HG02623 (cell line): ENCODE measurements around the gene FOXA3.

Source experiments
- ATAC-seq: cut with Tn5 transposase; IDR thresholded peaks from one replicate; pipeline ENCODE4 v1.9.1; 2021; ENCODE audit warnings: moderate library complexity; ENCODE audit not compliant: unreplicated experiment

The FOXA3 gene

DNA sequence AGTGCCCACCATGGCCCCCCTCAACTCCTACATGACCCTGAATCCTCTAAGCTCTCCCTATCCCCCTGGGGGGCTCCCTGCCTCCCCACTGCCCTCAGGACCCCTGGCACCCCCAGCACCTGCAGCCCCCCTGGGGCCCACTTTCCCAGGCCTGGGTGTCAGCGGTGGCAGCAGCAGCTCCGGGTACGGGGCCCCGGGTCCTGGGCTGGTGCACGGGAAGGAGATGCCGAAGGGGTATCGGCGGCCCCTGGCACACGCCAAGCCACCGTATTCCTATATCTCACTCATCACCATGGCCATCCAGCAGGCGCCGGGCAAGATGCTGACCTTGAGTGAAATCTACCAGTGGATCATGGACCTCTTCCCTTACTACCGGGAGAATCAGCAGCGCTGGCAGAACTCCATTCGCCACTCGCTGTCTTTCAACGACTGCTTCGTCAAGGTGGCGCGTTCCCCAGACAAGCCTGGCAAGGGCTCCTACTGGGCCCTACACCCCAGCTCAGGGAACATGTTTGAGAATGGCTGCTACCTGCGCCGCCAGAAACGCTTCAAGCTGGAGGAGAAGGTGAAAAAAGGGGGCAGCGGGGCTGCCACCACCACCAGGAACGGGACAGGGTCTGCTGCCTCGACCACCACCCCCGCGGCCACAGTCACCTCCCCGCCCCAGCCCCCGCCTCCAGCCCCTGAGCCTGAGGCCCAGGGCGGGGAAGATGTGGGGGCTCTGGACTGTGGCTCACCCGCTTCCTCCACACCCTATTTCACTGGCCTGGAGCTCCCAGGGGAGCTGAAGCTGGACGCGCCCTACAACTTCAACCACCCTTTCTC, 8.2 kb downstream of the FOXA3 start:
- no peak for ATAC-seq

DNA sequence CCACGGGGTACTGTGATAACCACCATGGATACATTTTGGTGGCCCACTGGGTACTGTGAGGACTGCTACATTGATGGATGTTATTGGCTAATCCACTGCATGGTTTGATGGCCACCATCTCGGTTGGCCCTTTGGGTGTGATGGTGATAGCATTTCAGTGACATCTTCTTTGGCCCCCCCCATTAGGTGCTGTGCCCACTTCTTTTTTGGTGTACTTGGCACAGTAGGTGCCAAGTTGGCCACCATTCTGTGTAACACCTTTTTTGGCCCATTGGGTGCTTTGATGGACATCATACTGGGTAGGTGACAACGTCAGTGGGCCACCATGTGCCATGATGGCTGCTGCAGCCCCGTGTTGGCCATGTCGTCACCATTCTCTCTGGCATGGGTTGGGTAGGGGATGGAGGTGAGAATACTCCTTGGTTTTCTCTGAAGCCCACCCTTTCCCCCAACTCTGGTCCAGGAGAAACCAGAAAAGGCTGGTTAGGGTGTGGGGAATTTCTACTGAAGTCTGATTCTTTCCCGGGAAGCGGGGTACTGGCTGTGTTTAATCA, 9.2 kb downstream of the FOXA3 start:
- no peak for ATAC-seq

DNA sequence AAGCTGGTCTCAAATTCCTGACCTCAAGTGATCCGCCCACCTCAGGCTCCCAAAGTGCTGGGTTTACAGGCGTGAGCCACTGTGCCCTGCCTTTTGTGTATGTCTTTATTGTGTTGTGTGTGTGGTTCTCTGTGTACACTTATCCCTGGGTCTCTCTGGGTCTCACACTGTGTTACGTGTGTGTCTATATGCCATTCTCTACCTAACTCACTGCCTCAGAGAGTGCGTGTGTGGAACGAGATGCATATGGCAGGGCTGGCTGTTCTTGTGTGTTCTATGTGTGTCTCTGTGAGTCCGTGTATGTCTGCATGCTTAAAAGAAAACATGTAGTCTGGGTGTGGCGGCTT, 10.5 kb downstream of the FOXA3 start:
- ATAC-seq: no peak

DNA sequence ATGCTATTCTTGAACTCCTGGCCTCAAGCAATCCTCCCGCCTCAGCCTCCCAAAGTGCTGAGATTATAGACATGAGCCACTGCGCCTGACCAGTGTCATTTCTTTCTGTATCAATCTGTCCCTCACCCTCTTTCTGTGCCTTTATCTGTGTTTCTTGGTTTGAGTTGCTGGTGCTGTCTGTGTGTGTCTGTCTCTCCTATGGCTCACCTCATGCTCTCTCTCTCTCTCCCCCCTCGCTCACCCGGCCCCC, 12.0 kb downstream of the FOXA3 start:
- no peak for ATAC-seq

DNA sequence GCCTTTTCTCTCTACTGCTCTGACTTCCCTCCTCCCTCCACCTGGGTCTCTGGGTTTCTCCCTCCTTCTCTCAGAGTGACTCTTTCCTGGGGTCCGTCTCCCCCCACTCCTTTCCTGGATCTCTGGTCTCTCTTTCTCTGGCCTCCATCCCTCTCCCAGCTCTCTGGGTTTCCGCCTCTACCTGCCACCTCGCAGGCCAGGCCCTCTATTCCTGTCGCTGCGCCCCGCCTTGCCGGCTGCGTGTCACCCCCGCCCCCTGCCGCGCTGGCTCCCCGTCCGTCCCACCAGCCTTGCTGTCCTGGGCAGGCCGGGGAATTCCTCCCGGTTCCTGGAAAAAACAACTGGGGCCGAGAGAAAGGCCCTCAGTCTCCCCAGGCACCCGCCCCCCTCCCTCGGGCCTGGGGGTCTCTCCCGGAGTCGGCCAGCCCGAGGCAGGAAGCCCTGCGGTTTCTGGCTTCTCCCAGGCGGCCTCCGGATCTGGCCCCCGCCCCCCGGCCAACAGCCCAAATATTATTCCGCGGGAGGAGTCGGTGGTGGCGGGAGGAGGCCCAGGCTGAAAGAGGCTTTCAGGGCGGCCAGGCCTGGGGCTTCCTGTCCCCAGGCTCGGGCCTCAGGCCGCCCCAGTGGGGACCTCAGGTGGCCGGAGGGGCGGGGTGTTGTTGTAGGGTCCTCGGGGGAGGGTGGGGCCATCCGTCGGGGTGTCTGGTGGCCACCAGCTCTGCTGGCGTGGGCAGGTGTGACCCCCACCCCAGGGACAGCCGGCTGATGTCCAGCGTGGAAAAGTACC, 12.5 kb downstream of the FOXA3 start:
- ATAC-seq: no peak

DNA sequence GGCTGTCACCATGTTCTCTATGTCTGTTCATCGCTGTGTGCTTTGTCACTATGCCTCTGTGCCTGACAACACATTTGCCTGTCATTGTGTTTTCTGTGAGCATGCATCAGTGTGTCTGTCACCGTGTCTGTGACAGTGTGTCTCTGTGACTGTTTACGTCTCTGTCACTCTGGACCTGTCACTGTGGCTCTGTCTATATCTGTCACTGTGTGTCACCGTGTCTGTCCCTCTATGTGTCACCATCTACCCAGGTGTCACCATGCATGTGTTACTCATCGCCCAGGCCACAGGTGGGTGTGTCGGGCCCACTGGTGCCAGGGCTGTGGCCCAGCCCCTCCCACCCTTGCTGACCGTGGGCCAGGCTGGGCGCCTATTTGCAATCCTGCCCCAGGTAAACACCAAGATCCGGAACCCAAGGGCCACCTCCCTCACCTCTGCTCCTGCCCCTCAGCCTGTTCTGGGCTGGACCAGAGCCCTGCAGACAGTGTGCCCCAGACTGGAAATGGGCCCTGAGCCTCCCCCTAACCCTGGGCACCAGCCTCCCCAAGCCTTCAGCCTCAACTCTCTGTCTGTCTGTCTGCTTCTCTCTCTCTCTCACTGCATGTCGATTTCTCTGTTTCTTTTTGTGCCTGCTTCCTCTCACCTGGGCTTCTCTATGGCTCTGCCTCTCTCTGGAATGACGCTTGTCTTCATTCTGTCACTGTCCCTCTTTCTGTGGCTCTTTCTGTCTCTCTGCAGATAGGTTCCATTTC, 14.1 kb downstream of the FOXA3 start:
- ATAC-seq: no peak

DNA sequence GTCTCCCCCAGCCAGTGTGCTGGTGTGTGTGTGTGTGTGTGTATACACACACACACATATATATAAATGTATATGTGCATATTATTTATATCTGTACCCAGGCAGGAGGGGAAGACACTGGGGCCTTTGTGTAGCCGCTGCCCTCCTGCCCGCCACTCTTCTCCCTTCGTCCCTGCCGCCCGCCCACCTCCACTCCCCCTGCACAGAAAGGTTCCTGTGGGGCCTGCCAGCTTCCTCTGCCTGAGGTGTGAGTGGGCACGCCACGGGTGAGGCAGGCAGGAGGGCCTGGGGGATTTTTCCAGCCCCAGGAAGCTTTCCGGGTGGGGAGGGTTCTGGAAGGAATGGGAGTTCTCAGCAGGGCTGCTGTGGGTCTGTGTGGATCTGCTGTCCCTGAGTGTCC, 14.9 kb downstream of the FOXA3 start:
- no peak for ATAC-seq

DNA sequence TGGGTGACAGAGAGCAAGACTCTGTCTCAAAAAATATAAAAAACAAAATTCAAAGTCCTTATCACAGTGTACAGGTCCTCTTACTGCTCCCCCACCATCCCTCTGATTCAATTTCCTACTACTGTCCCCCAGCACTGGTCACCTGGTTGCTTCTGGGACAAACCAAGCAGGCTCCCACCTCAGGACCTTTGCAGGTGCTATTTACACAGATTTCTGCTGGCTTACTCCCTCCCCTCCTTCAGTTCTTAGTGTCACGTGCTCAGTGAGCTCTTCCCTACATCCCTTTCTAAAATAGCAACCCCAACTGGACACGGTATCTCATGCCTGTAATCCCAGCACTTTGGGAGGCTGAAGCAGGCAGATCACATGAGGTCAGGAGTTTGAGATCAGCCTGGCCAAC, 15.8 kb downstream of the FOXA3 start:
- ATAC-seq: no peak

DNA sequence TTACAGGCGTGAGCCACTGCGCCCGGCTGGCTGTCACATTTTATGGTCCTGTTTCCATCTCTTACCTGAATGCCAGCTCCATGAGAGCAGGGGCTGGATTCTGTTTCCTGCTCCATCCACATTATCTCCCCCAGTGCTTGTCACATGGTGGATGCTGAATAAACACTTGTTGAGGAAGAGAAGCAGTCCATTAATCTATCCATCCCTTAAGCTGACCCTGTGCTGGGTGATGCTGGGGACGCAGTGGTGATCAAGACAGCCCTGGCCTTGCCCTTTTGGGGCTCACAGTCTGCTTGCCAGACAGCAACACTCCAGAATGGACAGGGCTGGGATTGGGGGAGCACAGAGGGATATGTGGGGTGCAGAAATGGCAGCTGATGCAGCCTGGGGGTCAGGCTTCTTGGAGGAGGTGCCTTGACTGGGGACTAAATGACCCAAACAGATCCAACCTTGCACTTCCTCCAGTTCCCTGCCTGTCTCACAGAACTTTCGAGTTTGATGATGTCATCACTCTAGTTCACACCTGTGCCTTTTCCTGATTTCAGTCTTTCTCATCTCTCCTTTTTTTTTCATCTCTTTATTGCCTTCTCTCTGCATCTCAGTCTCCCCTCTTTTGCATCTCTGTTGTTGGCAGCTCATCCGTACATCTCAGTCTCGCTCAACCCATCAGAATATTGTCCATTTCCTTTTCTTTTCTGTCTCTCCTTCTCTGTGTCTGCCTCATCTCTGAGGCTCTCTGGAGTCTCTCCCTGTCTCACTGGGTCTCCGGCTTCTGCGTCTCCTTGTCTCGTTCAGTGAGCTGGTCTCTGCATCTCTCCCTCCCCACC, 17.2 kb downstream of the FOXA3 start:
- no peak for ATAC-seq

DNA sequence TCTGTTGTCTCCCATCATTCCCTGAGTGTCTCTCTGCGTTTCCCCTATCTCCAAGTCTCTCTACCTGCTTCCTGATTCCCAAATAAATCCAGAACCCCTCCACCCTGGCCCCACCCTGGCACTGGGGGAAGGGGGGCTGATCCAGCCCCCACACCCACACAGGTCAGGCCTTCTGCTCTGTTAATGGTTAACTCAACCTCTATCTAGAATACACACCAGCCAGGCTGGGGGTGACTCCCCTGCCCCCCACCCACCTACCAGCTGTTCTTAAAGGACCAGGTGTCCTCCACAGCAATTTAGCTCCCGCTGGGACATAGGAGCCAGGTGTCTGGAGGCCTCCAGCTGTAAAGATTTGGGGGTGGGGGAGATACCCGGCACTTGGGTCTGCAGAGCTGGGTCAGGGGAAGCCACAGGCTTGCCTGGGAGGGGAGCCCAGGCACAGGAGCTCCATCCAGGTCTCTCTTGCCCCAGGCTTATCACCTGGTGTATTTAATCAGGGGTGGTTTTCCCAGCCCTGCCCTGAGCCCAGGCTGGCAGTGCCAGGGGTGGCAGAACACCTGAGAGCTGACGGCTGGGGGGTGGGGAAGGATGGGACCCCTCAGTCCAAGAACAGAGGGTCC, 17.9 kb downstream of the FOXA3 start:
- no peak for ATAC-seq

DNA sequence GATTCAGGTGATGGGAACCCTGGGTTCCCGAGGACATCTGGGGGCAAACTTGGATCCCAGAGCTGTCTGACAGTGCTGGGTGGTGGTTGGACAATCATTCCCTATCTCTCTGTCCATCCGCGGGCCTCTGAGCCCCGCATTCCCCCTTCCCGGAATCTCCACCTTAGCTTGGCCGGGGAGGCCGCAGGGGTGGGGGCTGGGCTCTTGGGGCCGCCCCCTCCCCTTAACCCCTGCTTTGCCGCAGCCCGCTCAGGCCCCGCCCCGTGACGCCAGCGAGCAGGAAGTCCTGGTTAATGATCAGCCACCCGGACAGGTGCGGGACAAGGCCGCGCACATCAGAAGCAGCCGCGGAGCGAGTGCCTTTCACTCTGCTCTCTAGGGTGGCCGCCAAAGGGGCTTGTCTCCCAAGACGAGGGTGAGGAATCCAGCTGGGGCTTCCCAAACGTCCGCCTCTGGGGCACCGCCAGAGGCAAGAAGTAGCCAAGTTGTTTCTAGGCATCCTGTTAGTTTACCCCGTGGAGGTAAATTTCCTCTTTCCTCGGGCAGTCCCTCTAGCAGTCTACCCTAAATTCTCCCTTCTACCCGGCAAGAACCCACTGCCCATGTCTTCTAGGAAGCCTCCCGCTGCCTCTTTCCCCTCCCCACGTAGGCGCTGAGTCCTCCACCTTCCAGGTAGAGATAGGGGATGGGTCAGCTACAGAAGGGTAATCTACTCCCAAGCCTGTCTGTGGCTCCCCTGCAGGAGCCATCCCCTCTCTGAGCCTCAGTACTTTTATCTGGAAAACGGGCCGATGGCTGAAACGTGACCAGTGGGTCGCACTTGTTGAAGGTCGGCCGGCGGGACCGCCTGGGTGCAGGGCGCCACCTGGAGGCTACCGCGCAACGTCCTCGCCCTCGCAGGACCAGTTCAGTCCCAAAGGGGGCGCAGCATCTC, 18.8 kb downstream of the FOXA3 start:
- ATAC-seq: no peak

DNA sequence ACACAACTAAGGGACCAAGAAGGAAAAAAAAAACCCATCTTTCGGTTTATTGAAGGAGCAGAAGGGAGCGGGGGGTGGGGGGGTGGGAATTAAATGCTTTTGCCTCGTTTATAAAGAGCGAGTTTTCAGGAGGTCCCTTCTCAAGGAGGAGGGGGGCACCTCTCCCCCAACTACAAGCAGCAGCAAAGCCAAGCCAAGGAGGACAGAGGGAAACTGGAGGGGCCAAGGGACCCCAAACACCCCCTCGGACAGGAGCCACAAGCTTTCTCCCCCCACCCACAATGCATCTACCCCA, 19.4 kb downstream of the FOXA3 start:
- no peak for ATAC-seq

DNA sequence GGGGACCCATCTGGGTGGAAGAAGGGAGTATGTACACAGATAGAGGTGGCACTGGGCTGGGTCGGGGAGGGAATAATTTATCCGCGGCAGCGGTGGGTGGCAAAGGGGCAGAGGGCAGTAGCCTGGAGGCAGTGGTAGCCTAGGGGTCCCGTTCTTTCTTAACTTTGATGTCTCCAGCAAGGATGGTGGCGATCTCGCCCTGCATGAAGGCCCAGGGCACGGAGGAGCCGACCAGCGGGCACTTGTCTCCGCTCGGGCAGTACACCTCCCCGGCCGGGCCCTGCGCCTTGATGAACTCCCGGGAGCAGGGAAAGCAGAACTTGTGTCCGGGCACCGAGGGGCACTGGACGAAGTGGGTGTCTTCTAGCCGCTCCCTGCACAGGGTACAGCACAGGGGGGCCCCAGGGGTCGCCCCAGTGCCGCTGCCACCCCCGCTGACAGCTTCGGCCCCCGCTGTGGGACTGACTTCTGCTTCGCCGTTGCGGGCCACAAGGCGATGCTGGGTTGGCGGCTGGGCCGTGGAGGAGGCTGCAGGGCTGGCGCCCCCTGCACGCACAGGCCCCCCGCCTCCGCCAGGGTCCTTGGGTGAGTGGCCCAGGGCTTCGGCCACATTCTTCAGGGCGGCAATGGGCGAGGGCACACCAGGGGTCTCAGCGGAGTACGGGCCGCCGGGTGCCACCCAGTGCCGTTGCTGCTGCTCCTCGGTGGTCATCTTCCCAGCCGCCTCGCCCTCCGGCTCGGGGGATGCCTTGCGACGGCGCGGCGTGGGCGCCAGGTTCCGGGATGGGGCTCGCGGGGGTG, 20.0 kb downstream of the FOXA3 start:
- ATAC-seq: no peak

DNA sequence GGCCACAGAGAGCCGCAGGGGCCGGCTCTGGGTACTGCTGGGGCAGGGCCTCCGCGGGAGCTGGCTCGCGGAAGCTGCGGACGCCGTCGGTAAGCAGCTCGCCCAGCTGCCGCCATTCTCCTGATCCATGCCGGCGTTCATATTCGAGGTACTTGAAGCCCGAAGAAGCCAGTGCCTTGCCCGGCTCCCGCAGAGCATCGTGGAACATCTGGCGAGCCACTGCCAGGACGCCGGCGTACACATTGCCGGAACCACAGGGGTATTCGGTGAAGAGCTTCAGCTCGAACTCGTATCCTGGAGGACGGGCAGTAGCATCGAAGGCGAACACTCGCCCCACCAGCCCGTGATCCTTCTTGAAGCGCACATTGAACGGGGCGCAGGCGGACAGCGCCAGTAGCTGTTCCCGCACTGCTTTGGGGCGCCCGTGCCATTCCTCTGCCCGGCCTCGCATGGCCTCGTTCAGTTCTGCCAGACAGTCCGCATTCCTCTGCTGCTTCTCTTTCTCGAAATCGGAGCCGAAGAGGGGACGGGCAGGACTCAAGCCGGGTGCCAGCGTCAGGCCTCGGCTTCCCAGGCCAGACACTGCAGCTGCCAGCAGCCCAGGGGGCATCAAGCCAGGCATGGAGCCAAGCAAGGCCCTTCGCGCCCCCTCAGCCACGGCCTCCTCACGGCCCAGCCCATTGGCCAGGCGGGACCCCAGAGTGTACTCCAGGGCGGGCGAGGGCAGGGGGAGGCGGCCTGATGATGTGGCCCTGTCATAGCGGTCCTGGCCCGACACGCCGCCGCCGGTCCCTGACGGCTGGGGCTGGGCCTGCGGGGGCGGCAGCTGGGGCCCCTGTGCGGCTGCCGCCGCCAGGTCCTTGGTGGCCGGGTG, 20.8 kb downstream of the FOXA3 start:
- ATAC-seq: no peak

DNA sequence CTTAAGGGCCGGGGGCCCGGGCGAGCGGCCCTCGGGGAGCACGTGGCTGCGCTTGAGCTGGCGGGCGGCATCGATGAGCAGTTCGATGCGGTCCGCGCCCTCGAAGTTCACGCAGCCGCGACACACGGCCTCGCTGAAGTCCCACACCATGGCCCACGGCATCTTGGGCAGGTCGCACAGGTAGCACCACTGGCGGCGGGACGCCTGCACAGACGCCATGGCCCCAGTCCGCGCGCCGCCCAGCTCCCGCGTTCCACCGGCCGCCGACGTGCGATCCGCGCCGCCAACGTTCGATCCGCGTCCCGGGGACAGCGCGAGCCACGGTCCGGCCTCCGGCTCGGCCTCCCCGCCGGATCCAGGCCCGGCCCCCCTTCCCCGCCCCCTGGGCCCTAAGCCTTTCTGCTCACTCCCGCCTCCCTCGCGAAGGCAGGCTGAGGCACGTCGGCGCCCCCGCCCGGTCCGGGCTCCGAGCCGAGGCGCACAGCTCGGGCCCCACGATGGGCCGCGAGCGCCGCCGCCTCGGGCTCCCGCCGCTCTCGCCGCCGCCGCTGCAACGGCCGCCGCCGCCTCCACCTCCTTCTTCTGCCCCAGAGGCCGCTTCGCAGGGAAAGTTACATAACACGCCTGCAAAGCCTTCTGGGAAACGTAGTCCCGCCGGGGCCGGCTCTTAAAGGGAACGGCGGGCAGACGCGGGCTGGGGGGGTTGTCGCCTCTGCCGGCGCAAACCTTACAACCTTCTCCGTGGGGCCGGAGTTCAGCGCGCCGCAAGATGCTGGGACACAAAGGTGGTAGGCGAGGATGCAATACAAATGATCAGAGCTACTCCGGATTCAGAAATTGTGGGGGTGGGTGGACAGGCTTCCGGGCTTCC, 21.7 kb downstream of the FOXA3 start, which contains the start of gene IRF2BP1:
Gene IRF2BP1 (minus strand): TSS at position 586 of the 871 bp plus-strand sequence. CDS start 367 bp downstream, at position 219.
- ATAC-seq: peak; percentile 43

DNA sequence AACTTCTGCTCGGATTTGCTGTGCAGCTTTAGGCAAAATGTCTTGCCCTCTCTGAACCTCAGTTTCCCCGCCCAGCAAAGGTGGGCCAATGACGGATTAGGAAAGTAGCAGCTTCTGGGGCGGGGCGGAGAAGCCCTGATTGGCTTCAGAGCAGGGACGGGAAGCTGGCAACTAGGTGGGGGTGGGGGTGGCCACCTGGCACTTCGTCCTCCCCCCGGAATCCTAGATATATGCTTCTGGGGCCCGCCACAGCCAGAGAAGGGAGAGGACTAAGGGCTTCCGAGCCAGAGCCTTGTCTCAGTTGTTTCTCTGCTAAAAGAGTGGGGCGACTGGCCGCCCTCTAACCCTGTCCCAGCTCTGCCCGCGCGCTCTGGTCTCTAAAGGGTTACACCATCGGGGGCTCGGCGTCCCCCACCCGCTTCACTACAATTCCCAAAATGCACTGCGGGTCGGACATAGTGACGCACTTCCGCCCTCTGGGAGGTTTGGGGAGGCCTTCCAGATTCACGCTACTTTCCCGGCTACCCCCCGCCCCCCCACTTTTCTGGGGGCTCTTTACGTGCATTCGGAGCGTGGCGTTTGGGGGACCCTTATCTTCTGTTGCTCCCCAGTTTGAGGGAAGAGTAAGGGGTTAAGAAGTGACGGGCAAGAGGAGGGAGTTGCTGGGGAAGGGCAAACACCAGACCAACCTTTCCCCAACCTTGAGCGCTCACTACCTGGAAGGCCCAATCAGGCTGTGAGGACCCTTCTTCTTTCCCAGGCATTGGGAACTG, 22.5 kb downstream of the FOXA3 start:
- peak; percentile 46 for ATAC-seq
